AG10803 (cell line): ENCODE data around the gene EYA4.

Experiments
- DNase-seq: peaks from one replicate; pipeline ENCODE4 v3.0.0; 2010; ENCODE audit warnings: low read depth
- H3K4me3 ChIP-seq: 2 replicates; pipeline ENCODE4 v1.5.1; 2011; ENCODE audit warnings: mild to moderate bottlenecking, low read length, control low read depth
- TF ChIP-seq, protein P1 (sequence below): conservative IDR thresholded peaks from 2 replicates; pipeline ENCODE4 v1.5.1; 2011; ENCODE audit warnings: mild to moderate bottlenecking, low read length, control low read depth, inconsistent platforms

Gene EYA4

DNA sequence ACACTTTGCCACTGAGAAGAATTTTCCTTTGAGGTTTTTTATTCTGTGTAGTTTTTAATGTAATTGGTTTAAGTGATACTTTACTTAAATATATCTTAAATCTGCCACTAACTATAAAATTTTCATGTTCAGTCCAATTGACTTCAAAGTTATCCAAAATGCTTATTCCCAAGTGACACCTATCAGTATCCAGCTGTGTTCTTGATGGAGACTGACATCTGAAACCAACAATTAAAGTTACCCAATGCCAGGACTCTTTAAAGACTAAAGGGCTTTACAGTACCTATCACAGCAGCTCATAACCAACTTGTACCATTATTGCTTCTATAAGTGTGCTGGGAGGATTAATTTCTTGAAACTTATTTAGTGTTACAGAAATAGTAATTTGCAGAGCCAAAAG, 13.8 kb upstream of the EYA4 start:
- DNase-seq = no peak
- no peak overlapping the region for H3K4me3 ChIP-seq
- TF ChIP-seq, protein P1, sequence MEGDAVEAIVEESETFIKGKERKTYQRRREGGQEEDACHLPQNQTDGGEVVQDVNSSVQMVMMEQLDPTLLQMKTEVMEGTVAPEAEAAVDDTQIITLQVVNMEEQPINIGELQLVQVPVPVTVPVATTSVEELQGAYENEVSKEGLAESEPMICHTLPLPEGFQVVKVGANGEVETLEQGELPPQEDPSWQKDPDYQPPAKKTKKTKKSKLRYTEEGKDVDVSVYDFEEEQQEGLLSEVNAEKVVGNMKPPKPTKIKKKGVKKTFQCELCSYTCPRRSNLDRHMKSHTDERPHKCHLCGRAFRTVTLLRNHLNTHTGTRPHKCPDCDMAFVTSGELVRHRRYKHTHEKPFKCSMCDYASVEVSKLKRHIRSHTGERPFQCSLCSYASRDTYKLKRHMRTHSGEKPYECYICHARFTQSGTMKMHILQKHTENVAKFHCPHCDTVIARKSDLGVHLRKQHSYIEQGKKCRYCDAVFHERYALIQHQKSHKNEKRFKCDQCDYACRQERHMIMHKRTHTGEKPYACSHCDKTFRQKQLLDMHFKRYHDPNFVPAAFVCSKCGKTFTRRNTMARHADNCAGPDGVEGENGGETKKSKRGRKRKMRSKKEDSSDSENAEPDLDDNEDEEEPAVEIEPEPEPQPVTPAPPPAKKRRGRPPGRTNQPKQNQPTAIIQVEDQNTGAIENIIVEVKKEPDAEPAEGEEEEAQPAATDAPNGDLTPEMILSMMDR = no peak

DNA sequence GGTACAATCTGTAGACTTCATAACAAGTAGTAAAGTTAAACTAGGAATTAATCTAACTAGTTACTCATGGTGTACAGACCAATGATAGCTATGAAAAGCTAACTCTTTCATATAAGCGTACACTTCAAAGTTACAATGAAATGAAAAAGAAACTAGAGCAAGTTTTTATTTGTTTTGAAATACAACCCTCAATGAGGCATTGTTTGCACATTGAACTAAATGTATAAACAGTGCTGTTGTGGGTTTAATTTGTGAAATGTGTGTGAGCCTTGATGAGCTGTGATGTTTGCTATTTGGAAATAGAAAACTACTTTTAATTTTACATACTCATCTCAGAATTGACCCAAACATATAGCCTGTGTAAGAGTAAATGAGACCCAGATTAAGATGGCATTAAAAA, 11.1 kb upstream of the EYA4 start:
- TF ChIP-seq, protein P1 = no peak
- DNase-seq = no peak
- no peak overlapping the region for H3K4me3 ChIP-seq

DNA sequence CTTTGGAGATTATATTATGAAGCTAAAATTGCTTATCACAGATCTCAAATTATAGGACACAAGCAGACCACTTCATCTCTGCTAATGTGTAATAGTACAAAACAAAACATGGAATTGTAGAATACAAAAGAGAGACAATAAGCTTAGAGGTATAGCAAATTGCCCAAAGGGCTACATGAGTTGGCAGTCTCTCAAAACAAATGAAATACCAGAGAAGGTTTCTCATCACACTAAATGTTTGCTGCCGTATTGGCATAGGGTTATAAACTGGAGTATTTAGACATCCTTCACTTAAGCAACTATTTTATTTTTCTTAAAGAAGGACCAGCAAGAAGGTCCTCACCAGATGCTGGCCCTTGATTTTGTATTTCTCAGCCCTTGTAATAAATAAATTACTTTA, 5.9 kb upstream of the EYA4 start:
- TF ChIP-seq, protein P1 = no peak
- H3K4me3 ChIP-seq = no peak overlapping the region
- no peak for DNase-seq

DNA sequence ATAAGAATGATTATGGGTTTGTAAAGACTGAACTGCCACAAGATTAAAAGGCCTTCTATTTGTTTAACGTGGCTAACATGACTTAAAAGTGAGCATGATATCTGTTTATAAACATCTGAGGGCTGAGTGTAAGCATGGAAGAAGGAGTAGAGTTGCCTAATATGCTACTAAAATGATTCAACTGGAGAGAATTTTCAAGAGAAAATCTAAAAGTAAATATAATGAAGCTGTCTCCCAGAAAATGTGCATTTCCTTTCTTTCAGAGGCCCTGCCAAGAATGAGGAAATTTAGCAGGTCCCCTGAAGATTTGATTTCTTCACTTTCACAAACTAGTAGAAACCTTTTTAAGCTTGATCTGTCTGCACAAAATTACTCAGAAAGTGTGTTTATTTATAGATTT, 4.2 kb upstream of the EYA4 start:
- H3K4me3 ChIP-seq = no peak overlapping the region
- peak; percentile 9 for DNase-seq
- TF ChIP-seq, protein P1 = no peak

DNA sequence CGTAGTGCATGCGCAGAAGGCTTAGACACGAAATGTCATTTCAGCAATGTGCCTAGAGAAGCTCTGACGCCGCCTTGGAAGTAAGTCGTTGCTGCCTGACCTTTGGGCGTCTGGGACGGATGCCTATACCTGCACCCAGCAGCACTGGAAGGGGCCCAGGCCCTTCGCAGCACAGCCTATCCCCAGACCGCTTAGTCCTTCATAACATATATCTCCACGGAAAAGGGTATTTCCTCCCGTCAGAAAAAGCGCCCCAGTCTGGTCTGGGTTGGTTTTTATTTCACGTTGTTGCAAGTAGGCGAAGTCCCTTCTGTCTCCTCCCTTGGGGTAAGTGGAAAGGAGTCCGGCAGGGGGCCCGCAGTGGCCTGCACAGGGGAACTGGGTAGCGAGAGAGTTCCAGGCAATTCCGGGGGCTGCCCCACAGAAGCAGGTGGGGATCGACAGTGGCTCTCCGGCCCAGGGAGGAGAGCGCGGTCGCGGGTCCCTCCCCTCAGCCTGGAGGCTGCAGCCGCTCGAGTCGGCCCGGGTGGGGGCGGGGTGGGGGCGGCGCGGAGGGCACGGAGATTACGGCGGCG, 559 bp upstream of the EYA4 start:
- DNase-seq = no peak
- no peak overlapping the region for H3K4me3 ChIP-seq
- TF ChIP-seq, protein P1 = no peak

DNA sequence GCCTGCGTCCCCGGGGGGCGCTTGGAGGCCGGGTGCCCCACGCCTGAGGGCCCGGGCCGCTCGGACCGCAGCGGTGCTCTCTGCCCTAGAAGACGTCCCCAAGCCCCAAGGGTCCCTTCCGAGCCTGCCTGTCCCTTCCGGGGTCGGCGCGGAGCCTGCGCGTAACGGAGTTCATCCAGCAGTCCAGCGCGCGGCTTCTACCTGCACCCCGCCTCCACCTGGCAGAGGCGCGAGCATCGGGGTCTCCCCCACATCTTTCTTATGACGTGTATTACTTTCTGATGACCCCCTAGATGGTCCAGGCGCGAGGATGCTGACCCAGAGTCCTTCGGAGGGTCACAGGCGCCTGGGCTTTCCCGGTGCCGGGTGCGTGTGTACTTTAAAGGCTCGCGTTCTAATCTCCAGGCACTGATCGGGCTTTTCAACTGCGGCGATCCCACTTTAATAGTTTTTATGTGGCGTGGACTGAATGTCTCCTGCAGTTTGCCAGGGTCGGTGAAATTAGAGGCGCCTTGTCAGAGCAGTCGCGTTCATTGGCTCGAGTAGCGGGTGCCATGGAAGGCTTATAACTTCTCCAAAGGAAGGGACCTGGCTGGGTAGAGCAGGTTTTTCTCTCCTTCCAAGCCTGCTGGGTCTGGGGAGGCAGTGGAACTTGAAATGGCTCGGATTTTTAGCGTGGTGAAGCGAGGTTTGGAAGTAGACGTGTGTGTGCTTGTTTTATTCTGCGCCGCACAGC, 912 bp downstream of the EYA4 start:
- H3K4me3 ChIP-seq = peak overlapping the region; percentile 21
- DNase-seq = no peak
- TF ChIP-seq, protein P1 = no peak
